HCT116 (cell line): ENCODE results near the gene PGAP6. TPM values are rescaled to one million over a fixed set of nuclear protein-coding genes. Genes with fewer than 3 reads are reported as not detected.

Experiments
- ATAC-seq: fragments of 200-7000 bp; cut with Tn5 transposase; 2 replicates; pipeline ENCODE4 v1.9.1; 2020; ENCODE audit warnings: mild to moderate bottlenecking, moderate library complexity
- BruUV-seq: library from RNA; stranded (reverse); fragments of 400-500 nt; replicated peaks from 2 replicates; lab custom pipeline; 2021; lab: Mats Ljungman, UMichigan
- CTCF ChIA-PET: fragments of 300-600 bp; sonication (Branson Sonifier 250); formaldehyde crosslinking; loops from one replicate; lab custom pipeline; 2021; ENCODE audit warnings: antibody characterized with exemption; lab: Charles Lee
- POLR2A ChIA-PET: fragments of 300-600, 350-600 bp; sonication (Branson Sonifier 250); formaldehyde crosslinking; loops from one replicate; lab custom pipeline; 2021; ENCODE audit warnings: antibody characterized with exemption; lab: Charles Lee
- RAD21 ChIA-PET, 2 experiments: fragments of 300-600 bp; sonication (Branson Sonifier 250); formaldehyde crosslinking; loops; one replicate each; lab custom pipeline; 2023; ENCODE audit warnings: low total read pairs in 2 of 2; ENCODE audit not compliant: uncharacterized antibody in 2 of 2, unreplicated experiment in 2 of 2, low non-redundant PET in 1 of 2; lab: Charles Lee
- DNase-seq: peaks from one replicate; pipeline ENCODE4 v3.0.0-alpha.2; 2010; ENCODE audit warnings: low read depth, low spot score
- H2AFZ ChIP-seq: fragments of 200-600 bp; shearing (Covaris generic), sonication (generic); 2 replicates; pipeline ENCODE4 v1.6.1; 2017; ENCODE audit warnings: low read depth, mixed run types, mixed read lengths, antibody characterized with exemption, low read length; ENCODE audit not compliant: poor library complexity, severe bottlenecking
- H3K27ac ChIP-seq: 2 replicates; pipeline ENCODE4 v1.5.1; 2012; ENCODE audit warnings: low read depth, low read length
- H3K27me3 ChIP-seq: fragments of 200-600 bp; sonication (generic); 2 replicates; pipeline ENCODE4 v1.6.1; 2016; ENCODE audit warnings: mixed run types, low read length, mixed read lengths; ENCODE audit not compliant: insufficient read depth
- H3K36me3 ChIP-seq, 2 experiments: fragments of 200-500 bp in 1 of 2; fragments of 200-600 bp in 1 of 2; sonication (Bioruptor generic) in 1 of 2; sonication (generic) in 1 of 2; 2 replicates each; pipeline versions ENCODE4 v1.5.1 to v1.6.1; 2014 to 2016; ENCODE audit warnings: low read length in 2 of 2, inconsistent platforms in 1 of 2, mixed read lengths in 1 of 2, mixed run types in 1 of 2; ENCODE audit not compliant: insufficient read depth in 2 of 2, control insufficient read depth in 1 of 2
- H3K4me1 ChIP-seq, 2 experiments: fragments of 200-600 bp in 1 of 2; sonication (generic) in 1 of 2; 2 replicates each; pipeline versions ENCODE4 v1.5.1 to v1.6.1; 2012 to 2017; ENCODE audit warnings: low read length in 2 of 2, inconsistent platforms in 1 of 2, mild to moderate bottlenecking in 1 of 2, mixed read lengths in 1 of 2, mixed run types in 1 of 2, moderate library complexity in 1 of 2; ENCODE audit not compliant: insufficient read depth in 2 of 2, control insufficient read depth in 1 of 2
- H3K4me2 ChIP-seq: fragments of 200-600 bp; sonication (generic); 2 replicates; pipeline ENCODE4 v1.6.1; 2017; ENCODE audit warnings: mixed run types, low read length, mixed read lengths
- H3K4me3 ChIP-seq, 2 experiments: fragments of 200-600 bp in 1 of 2; sonication (generic) in 1 of 2; replicated peaks in 1 of 2; 2 replicates each; pipeline ENCODE4 v1.5.1; 2011 to 2016; ENCODE audit warnings: low read length in 2 of 2, control low read depth in 1 of 2, low read depth in 1 of 2, mild to moderate bottlenecking in 1 of 2, mixed read lengths in 1 of 2, mixed run types in 1 of 2
- H3K79me2 ChIP-seq: fragments of 200-600 bp; sonication (generic); 2 replicates; pipeline ENCODE4 v1.6.1; 2017; ENCODE audit warnings: mild to moderate bottlenecking, mixed run types, low read length, moderate library complexity, mixed read lengths; ENCODE audit not compliant: insufficient read depth
- H3K9ac ChIP-seq: fragments of 200-600 bp; sonication (generic); 2 replicates; pipeline ENCODE4 v1.6.1; 2016; ENCODE audit warnings: low read length, mixed read lengths
- H3K9me2 ChIP-seq: fragments of 200-600 bp; sonication (generic), shearing (Covaris generic); 2 replicates; pipeline ENCODE4 v1.6.1; 2017; ENCODE audit warnings: mixed run types, mild to moderate bottlenecking, moderate library complexity; ENCODE audit not compliant: insufficient read depth
- H3K9me3 ChIP-seq, 2 experiments: fragments of 200-500 bp in 1 of 2; fragments of 200-600 bp in 1 of 2; sonication (Bioruptor generic) in 1 of 2; sonication (generic) in 1 of 2; 2 replicates each; pipeline ENCODE4 v1.6.1; 2014 to 2017; ENCODE audit warnings: low read length in 2 of 2, mixed read lengths in 2 of 2, inconsistent platforms in 1 of 2, low read depth in 1 of 2, mild to moderate bottlenecking in 1 of 2, mixed run types in 1 of 2, moderate library complexity in 1 of 2; ENCODE audit not compliant: control insufficient read depth in 1 of 2, insufficient read depth in 1 of 2
- H4K20me1 ChIP-seq: fragments of 200-600 bp; sonication (generic), shearing (Covaris generic); 2 replicates; pipeline ENCODE4 v1.6.1; 2017; ENCODE audit warnings: mixed run types, mild to moderate bottlenecking, moderate library complexity; ENCODE audit not compliant: insufficient read depth
- EGR1 ChIP-seq: IDR thresholded peaks from 2 replicates; pipeline ENCODE4 v1.6.1; 2012; ENCODE audit warnings: low read depth
- ELF1 ChIP-seq: IDR thresholded peaks from 2 replicates; pipeline ENCODE4 v1.6.1; 2012; ENCODE audit warnings: low read depth, borderline replicate concordance
- POLR2AphosphoS5 ChIP-seq: IDR thresholded peaks from 2 replicates; pipeline ENCODE4 v1.6.1; 2011; ENCODE audit warnings: mild to moderate bottlenecking, low read depth, low read length, moderate library complexity
- TCF7L2 ChIP-seq: IDR thresholded peaks from 2 replicates; pipeline ENCODE4 v1.7.0; 2011; ENCODE audit warnings: borderline replicate concordance, inconsistent platforms; ENCODE audit not compliant: insufficient read depth, insufficient read length; ENCODE audit errors: extremely low read depth
- ZBTB33 ChIP-seq: IDR thresholded peaks from 2 replicates; pipeline ENCODE4 v1.6.1; 2011; ENCODE audit warnings: mild to moderate bottlenecking, low read length, moderate library complexity; ENCODE audit not compliant: insufficient replicate concordance; ENCODE audit errors: extremely low read depth
- ZNF274 ChIP-seq: fragments of 200-500 bp; sonication (Bioruptor generic); IDR thresholded peaks from 2 replicates; pipeline ENCODE4 v1.6.1; 2014; ENCODE audit warnings: mild to moderate bottlenecking, low read depth, low read length, inconsistent platforms
- intact Hi-C: fragments of 100-400 bp; cut with micrococcal nuclease; formaldehyde crosslinking; loops from 2 replicates; pipeline ENCODE4 v1.10.0; 2022
- total RNA-seq: library from RNA; stranded (reverse); gene quantifications from one replicate; pipeline ENCODE4 v1.2.1, GENCODE V29; 2021; ENCODE audit not compliant: unreplicated experiment

PGAP6 gene
- total RNA-seq, 1 experiment from 2014 or later, result 35.4 TPM

GRCh38 chr16:381012-381788 is 578 bp downstream of the PGAP6 start (continued):
- TF ChIP-seq ZBTB33 (no peak), TCF7L2 (no peak), EGR1 (no peak), ELF1 (no peak)

- H3K9ac ChIP-seq, result peak overlapping the region; percentile 70
- TF ChIP-seq POLR2AphosphoS5 (no peak), ZNF274 (no peak)
- H3K27ac ChIP-seq, result peak overlapping the region; percentile 70
- no peaks in the 10 kb centered on the region for H3K36me3 ChIP-seq
- no peaks in the 10 kb centered on the region for H4K20me1 ChIP-seq
- H3K4me3 ChIP-seq, result peak overlapping the region; percentile 55 to 65
- no peak for DNase-seq
- peak overlapping the region; percentile 72 for H3K4me2 ChIP-seq
- no peaks in the 10 kb centered on the region for H3K9me2 ChIP-seq
- CTCF ChIA-PET, result no interaction called here
- peaks cover 6 to 18% of the 10 kb centered on the region in 2 experiments; a peak in 3 of 4 replicates for H3K4me1 ChIP-seq
- H3K79me2 ChIP-seq, result peaks cover 7% of the 10 kb centered on the region; the same call in 1 of the 2 replicates
- no TSS peak for BruUV-seq
- intact Hi-C loops, result no loop called here
- H3K9me3 ChIP-seq, result no peaks in the 10 kb centered on the region
- peak; percentile 31 for ATAC-seq
- no peak overlapping the region for H2AFZ ChIP-seq
- RAD21 ChIA-PET, result no interaction called here
- no peaks in the 10 kb centered on the region for H3K27me3 ChIP-seq
- POLR2A ChIA-PET, result interaction anchor here (1.4 kb wide), 1 partner anchor 10 kb away, joined by 5 read pairs; the partner anchor contains the start of gene MRPL28
Observed at GRCh38 chr16:380762-381011, 1.1 kb downstream of the PGAP6 start.
